Activated CD8-positive, alpha-beta T cell treated with anti-CD3 and anti-CD28 coated beads, Interleukin-2, amount 10 ng/mL, durations not matched to agents 7 days and 5 days (primary cell): ENCODE measurements around the gene PKP4. TPM values are rescaled to one million over a fixed set of nuclear protein-coding genes. Genes with fewer than 3 reads are reported as not detected.

Experiments used
- ATAC-seq: fragments of 150-1000 bp; cut with Tn5 transposase; one replicate; pipeline ENCODE4 v1.10.0; 2021; ENCODE audit warnings: moderate library complexity
- CTCF ChIA-PET: fragments of 350-600 bp; sonication (Branson Sonifier 250); formaldehyde crosslinking; loops from one replicate; lab custom pipeline; 2021; ENCODE audit warnings: antibody characterized with exemption; lab: Charles Lee
- POLR2A ChIA-PET: fragments of 350-600 bp; sonication (Branson Sonifier 250); formaldehyde crosslinking; loops from one replicate; lab custom pipeline; 2021; ENCODE audit warnings: antibody characterized with exemption; lab: Charles Lee
- DNase-seq: peaks from one replicate; pipeline ENCODE4 v3.0.0-alpha.2; 2020
- H3K27ac Mint-ChIP-seq: one replicate; pipeline ENCODE4 v1.8.0; 2021; ENCODE audit warnings: mild to moderate bottlenecking, mixed read lengths
- H3K27me3 Mint-ChIP-seq: one replicate; pipeline ENCODE4 v1.8.0; 2021; ENCODE audit warnings: low read depth, mixed read lengths
- H3K36me3 Mint-ChIP-seq: one replicate; pipeline ENCODE4 v1.8.0; 2021; ENCODE audit warnings: low read depth, mixed read lengths
- H3K4me1 Mint-ChIP-seq: one replicate; pipeline ENCODE4 v1.8.0; 2021; ENCODE audit warnings: low read depth, mixed read lengths
- H3K4me3 Mint-ChIP-seq: one replicate; pipeline ENCODE4 v1.8.0; 2021; ENCODE audit warnings: mild to moderate bottlenecking, mixed read lengths
- H3K9me3 Mint-ChIP-seq: one replicate; pipeline ENCODE4 v1.8.0; 2022; ENCODE audit warnings: mixed read lengths; ENCODE audit not compliant: insufficient read depth
- total RNA-seq, 2 experiments: library from RNA; stranded (reverse); gene quantifications; one replicate each; pipeline ENCODE4 v1.2.3, GENCODE V29; 2021

The PKP4 gene
- total RNA-seq, 2 experiments from 2014 or later: 32.9 to 35.8 TPM

DNA sequence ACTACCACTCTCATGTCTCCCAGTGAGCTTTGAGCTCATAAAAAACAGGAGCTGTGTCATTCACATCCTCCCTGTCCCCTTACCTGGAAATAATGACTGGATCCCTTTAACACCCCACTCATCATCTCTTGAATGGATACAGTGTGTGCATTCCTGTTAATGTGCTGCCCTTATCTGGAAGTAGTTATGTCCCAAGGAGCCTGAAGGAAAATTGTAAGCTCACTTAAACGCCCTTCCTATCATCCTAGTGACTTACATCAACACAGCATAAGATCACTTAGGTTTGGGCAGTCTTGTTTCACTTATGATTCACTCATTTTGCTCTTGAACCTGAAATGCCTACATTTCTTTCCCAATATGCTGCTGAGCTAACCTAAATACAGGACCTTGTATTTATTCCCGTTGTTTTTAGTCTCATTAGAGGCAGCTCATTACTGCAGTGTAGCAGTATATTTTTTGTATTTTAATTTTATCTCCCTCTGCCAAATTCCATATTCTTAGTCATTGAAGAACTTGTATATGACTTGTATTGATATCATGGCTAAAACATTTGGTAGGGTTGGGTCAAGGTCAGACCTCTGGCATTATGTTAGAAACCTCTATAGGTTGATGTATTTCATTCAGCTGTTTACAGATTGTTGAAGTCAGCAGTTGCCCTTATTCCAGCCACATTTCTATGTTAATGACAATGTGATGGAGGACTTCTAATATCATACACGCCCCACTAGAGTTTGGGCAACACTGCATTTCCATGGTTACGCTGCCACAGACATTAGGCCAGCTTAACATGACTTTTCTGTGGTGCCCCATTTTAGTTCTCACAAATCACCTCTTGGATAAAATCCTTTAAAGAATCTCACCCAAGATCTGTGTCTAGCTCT, 72.9 kb downstream of the PKP4 start:
- no peak for DNase-seq
- no peaks in the 10 kb centered on the region for H3K36me3 Mint-ChIP-seq

DNA sequence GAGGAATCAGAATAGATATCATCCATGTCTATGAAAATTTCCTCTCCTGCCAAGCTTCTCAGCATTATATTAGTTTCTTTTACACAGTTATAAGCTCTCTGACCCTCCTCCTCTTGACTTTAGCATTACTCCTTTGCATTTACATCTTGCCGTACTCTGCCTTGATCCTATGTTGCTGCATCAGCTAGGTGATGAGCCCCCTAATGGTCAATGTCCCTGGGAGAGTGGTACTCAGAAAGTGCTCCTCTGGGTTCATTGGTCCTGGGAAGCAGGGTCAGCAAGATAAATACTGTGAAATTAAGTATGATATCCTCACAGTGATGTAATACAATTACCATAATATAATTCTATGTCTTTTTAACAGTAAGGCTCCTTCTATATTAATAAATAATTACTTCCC, 74.1 kb downstream of the PKP4 start:
- Mint-ChIP-seq H3K27ac (no peak overlapping the region), H3K36me3 (no peaks in the 10 kb centered on the region), H3K4me1 (peaks cover 2% of the 10 kb centered on the region), H3K27me3 (no peaks in the 10 kb centered on the region), H3K9me3 (no peaks in the 10 kb centered on the region), H3K4me3 (no peak overlapping the region)
- CTCF ChIA-PET: no interaction called here
- POLR2A ChIA-PET: no interaction called here
- DNase-seq: no peak
- ATAC-seq: no peak

More for the DNA sequence above, 72.9 kb downstream of the PKP4 start:
- peaks cover 2% of the 10 kb centered on the region for H3K4me1 Mint-ChIP-seq
- no peak for ATAC-seq
- H3K27ac Mint-ChIP-seq: no peak overlapping the region
- no peaks in the 10 kb centered on the region for H3K9me3 Mint-ChIP-seq
- H3K27me3 Mint-ChIP-seq: no peaks in the 10 kb centered on the region
- ChIA-PET CTCF (no interaction called here), POLR2A (no interaction called here)
- no peak overlapping the region for H3K4me3 Mint-ChIP-seq

DNA sequence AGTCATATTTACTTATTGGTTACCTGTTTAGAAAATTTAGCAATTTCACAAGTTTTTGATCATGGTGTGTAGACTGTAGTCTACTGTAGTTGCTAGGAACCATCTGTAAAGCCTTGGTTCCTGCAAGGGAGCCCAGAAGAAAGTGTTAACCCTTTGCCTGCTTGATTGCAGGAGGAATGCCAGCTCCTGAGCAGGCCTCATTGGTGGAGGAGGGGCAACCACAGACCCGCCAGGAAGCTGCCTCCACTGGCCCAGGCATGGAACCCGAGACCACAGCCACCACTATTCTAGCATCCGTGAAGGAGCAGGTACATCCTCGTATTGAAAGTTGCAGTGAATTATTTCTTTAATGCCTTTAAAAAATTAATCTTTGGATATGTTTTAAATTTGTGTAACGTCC, 76.3 kb downstream of the PKP4 start:
- DNase-seq (no peak), ATAC-seq (no peak)
- POLR2A ChIA-PET: no interaction called here
- H3K27me3 Mint-ChIP-seq: no peaks in the 10 kb centered on the region
- peaks cover 4% of the 10 kb centered on the region for H3K36me3 Mint-ChIP-seq
- H3K9me3 Mint-ChIP-seq: no peaks in the 10 kb centered on the region
- CTCF ChIA-PET: no interaction called here
- H3K27ac Mint-ChIP-seq: no peak overlapping the region
- H3K4me3 Mint-ChIP-seq: no peak overlapping the region
- H3K4me1 Mint-ChIP-seq: peaks cover 2% of the 10 kb centered on the region

DNA sequence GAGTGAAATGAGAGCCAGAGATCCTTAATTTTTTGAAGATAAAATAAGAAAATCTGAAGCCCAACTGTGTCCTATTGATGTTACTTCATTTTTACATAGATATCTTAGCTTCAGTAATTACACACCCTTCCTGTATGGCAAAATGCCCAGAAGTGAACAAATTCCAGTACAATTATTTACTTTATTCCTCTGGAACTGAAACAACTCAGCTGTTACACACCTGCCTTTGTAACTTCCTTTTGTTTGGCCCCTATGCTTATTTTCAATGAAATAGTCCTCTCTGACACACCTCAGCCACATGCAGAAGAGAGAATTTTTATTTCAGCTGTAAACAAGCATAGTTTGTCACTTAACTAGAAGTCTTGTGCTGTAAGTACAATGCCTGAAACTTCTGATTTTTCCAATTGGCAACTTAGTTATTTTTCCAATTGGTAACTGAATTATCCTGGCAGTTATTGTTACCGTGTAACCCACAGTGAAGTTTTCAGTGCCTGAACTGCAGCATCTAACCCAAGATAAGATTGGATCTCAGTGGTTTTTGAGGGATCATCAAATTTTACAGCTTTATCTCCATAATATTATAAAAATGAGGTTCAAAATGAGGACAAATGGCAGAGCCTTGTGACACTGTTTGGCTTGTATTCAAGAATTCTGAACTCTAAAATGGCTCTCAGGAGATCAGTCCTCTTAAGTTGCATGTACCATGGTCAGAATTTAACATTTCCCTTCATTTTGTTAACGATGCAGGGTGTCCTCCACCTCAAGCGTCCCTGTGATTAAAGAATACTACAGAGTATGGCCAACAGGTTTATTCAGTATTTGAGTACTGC, 82.6 kb downstream of the PKP4 start:
- Mint-ChIP-seq H3K27ac (no peak overlapping the region), H3K36me3 (peaks cover 7% of the 10 kb centered on the region), H3K27me3 (no peaks in the 10 kb centered on the region), H3K4me3 (no peak overlapping the region), H3K4me1 (no peaks in the 10 kb centered on the region), H3K9me3 (no peaks in the 10 kb centered on the region)
- ChIA-PET POLR2A (no interaction called here), CTCF (no interaction called here)
- no peak for ATAC-seq
- no peak for DNase-seq

DNA sequence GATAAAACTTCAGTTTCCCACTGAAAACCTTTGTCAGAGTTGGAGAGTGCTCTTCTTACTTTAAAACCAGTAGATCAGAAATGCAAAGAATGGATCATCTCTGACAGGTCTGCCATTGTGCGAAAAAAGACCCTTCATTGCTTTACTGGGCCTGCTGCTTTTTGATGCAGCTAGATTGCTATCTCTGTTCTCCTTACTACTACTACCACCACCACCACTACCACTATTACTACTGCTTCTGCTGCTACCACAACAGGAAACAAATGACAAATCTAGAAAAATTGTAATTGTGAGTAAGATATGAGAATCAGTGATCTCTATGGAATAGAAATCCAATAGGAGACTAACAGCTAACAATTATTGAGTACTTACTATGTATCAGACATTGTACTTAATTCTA, 85.8 kb downstream of the PKP4 start:
- H3K27me3 Mint-ChIP-seq: no peaks in the 10 kb centered on the region
- peaks cover 5% of the 10 kb centered on the region for H3K36me3 Mint-ChIP-seq
- DNase-seq (no peak), ATAC-seq (no peak)
- no peak overlapping the region for H3K27ac Mint-ChIP-seq
- POLR2A ChIA-PET: no interaction called here
- CTCF ChIA-PET: no interaction called here
- H3K4me1 Mint-ChIP-seq: peaks cover 13% of the 10 kb centered on the region
- H3K4me3 Mint-ChIP-seq: no peak overlapping the region
- H3K9me3 Mint-ChIP-seq: no peaks in the 10 kb centered on the region

DNA sequence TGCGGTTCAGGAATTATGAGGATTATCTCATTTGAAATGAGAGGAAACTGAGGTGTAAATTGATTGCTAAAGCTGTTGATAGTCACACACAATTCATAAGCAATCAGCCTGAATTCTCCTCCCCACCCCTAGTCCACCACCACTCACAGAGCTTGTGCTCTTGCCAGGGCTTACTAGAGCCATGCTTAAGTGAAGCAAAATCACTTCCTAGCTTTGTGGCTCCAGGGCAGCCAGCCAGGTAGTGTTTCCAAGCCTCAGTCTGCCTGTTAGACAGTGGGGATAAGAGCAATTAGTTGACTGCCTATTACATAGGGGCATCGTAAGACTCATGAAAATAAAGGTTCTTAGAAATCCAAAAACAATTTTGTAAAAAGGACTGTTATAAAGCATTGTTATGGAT, 87.2 kb downstream of the PKP4 start:
- H3K4me1 Mint-ChIP-seq: peaks cover 13% of the 10 kb centered on the region
- H3K4me3 Mint-ChIP-seq: no peak overlapping the region
- H3K27ac Mint-ChIP-seq: no peak overlapping the region
- POLR2A ChIA-PET: no interaction called here
- CTCF ChIA-PET: no interaction called here
- no peaks in the 10 kb centered on the region for H3K27me3 Mint-ChIP-seq
- H3K36me3 Mint-ChIP-seq: peaks cover 6% of the 10 kb centered on the region
- no peaks in the 10 kb centered on the region for H3K9me3 Mint-ChIP-seq
- ATAC-seq (no peak), DNase-seq (no peak)

DNA sequence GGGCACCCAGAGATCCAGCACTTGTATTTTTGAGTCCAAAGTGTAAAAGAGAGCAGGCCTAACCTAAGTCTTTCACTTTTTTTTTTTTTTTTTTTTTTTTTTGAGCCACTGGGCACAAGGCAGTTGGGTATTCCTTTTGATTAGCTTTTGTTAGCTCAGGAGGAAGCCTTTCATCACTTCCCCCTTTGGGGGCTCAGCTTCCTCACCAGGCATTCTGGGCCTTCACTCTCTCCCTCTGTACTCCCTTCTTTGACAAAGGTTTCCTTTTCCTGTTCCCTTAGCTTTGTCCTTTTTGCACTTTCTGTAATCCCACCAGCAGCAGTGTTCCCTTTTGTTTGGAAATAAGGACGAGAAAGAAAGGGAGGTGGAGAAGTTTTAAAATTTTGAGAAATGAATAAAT, 88.2 kb downstream of the PKP4 start:
- H3K9me3 Mint-ChIP-seq: no peaks in the 10 kb centered on the region
- peaks cover 6% of the 10 kb centered on the region for H3K36me3 Mint-ChIP-seq
- CTCF ChIA-PET: no interaction called here

DNA sequence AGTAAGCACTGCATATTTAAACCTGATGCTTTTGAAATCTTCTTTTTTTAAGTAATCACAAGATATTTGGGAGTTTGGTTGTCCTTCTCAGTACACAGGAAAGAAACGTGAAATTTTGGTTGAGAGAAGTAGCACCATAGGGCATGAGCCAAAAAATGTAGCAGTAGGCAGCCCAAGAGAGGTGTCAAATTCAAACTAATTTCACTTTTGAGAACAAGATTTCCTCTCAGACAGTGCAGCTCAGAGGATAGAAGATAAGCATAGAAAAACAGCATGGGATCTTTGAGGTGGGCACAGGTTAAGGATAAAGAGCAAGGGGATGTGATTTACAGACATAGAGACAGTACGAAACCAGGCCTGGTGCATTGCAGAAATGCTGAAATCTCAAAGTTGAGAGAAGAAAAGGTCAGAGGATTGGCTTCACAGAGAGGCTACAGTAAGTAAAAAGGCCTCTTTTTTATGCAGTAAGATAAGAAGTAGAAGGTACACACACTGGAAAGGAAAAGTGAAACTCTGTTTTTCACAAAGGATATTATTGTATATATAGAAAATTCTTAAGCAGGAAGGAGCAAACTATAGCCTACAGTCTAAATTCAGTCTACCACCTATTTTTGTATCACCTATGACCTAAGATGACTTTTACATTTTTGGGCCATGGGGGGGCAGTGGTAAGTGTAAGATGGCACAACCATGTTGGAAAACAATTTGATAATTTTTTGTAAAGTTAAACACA, 89.8 kb downstream of the PKP4 start:
- peak; percentile 44 for ATAC-seq
- peak overlapping the region; percentile 60 for H3K27ac Mint-ChIP-seq
- H3K4me1 Mint-ChIP-seq: peaks cover 13% of the 10 kb centered on the region
- peaks cover 6% of the 10 kb centered on the region for H3K36me3 Mint-ChIP-seq
- POLR2A ChIA-PET: no interaction called here
- no peak for DNase-seq
- CTCF ChIA-PET: no interaction called here
- no peaks in the 10 kb centered on the region for H3K9me3 Mint-ChIP-seq
- no peaks in the 10 kb centered on the region for H3K27me3 Mint-ChIP-seq
- no peak overlapping the region for H3K4me3 Mint-ChIP-seq

More for the DNA sequence above, 88.2 kb downstream of the PKP4 start:
- peaks cover 13% of the 10 kb centered on the region for H3K4me1 Mint-ChIP-seq
- ATAC-seq (no peak), DNase-seq (no peak)
- POLR2A ChIA-PET: no interaction called here
- H3K27ac Mint-ChIP-seq: no peak overlapping the region
- H3K27me3 Mint-ChIP-seq: no peaks in the 10 kb centered on the region
- H3K4me3 Mint-ChIP-seq: no peak overlapping the region

DNA sequence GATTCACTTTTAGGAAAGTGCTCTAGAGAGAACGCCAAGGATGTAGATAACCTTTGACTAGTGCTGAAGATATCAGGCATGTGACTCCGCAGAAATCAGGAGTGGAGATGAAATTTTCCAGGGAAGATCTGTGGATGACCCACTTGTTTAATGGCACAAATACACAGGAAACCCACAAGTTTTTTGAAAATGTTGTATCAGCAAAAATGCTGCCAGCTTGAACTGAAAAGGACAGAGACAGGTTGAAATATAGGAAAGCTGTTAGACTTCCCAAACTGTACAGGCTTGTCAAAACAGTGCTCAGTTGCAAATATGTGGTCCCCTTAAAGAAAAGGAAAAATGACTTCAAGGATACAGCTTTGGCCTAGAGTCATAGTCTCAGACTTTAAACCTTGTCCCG, 96.5 kb downstream of the PKP4 start:
- ATAC-seq: no peak
- no peak overlapping the region for H3K27ac Mint-ChIP-seq
- POLR2A ChIA-PET: no interaction called here

DNA sequence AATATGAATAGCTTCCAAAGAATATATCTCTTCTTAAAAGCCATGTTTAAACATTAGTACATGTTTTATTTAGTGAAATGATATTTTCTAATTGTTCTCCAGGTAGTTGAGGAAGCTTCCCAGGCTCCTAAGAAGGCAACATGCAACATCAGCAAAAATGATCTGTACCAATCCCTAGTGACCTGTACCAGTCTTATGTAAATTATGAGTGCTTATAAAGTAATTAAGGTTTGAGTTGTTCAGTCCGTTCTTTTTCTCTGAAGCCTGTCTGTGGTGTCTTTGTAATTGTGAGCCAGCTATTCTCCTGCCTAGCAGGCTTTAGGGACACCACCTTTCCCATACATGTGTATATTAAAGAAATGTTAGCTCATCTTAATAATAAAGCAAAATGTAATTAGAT, 98.2 kb downstream of the PKP4 start:
- CTCF ChIA-PET: no interaction called here
- Mint-ChIP-seq H3K4me1 (no peaks in the 10 kb centered on the region), H3K27ac (no peak overlapping the region), H3K4me3 (no peak overlapping the region), H3K36me3 (no peaks in the 10 kb centered on the region), H3K27me3 (no peaks in the 10 kb centered on the region), H3K9me3 (no peaks in the 10 kb centered on the region)
- ATAC-seq (no peak), DNase-seq (no peak)
- POLR2A ChIA-PET: no interaction called here

More for the DNA sequence above, 96.5 kb downstream of the PKP4 start:
- Mint-ChIP-seq H3K4me1 (no peaks in the 10 kb centered on the region), H3K9me3 (no peaks in the 10 kb centered on the region), H3K36me3 (peaks cover 4% of the 10 kb centered on the region), H3K27me3 (no peaks in the 10 kb centered on the region), H3K4me3 (no peak overlapping the region)
- no peak for DNase-seq
- CTCF ChIA-PET: no interaction called here

DNA sequence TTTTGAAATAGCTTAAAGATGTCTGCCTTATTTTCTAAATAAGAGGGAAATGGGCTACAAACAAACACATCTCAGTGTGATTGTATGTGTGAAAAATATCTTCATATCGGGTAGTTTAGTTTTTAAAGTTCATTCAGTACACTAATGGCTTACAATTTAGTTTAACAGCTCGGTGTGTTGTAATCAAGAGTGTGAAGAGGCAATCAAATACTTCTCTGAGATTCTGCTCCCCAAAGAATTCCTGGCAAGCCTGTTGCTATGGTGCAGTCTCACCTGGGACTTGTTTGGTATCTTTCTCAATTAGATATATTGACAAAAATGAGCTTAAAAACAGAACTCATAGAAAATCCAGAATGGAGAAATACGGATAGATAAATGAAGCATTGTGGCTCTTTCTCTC, 99.4 kb downstream of the PKP4 start:
- Mint-ChIP-seq H3K4me1 (no peaks in the 10 kb centered on the region), H3K36me3 (no peaks in the 10 kb centered on the region), H3K4me3 (no peak overlapping the region), H3K27me3 (no peaks in the 10 kb centered on the region), H3K27ac (no peak overlapping the region), H3K9me3 (no peaks in the 10 kb centered on the region)
- DNase-seq (no peak), ATAC-seq (no peak)
- CTCF ChIA-PET: no interaction called here
- POLR2A ChIA-PET: no interaction called here

DNA sequence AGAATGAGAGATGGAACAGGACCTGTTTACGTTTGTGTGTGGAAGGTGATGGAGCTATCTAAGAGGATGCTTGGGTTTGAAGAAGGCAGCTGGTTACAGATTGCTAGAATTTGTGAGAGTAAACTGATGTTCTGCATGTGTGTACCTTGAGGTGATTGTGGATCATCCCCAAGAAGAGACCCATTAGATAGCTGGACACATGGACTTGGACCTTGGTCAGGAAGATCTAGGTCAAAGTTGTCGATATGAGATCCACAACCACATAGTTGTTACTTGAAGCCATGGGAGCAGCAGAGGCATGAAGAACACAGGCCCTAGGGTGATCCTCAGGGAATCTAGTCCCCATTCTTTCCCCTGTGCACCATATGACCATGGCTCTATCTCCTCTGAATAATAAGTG, 101.0 kb downstream of the PKP4 start:
- no peak for ATAC-seq
- no peaks in the 10 kb centered on the region for H3K9me3 Mint-ChIP-seq
- ChIA-PET POLR2A (no interaction called here), CTCF (no interaction called here)
- H3K27ac Mint-ChIP-seq: no peak overlapping the region
- H3K27me3 Mint-ChIP-seq: no peaks in the 10 kb centered on the region
- no peak overlapping the region for H3K4me3 Mint-ChIP-seq
- DNase-seq: no peak
- H3K36me3 Mint-ChIP-seq: no peaks in the 10 kb centered on the region
- H3K4me1 Mint-ChIP-seq: no peaks in the 10 kb centered on the region
